Loucy (cell line): ENCODE data around the gene LIME1.

Experiments used
- H2AFZ ChIP-seq: fragments of 200-600 bp; sonication (generic); 2 replicates; pipeline ENCODE4 v1.6.0; 2016; ENCODE audit warnings: antibody characterized with exemption, mild to moderate bottlenecking, low read length, moderate library complexity
- H3F3A ChIP-seq: fragments of 200-600 bp; 2 replicates; pipeline ENCODE4 v1.6.0; 2016; ENCODE audit warnings: antibody characterized with exemption, low read depth, mild to moderate bottlenecking
- H3K27me3 ChIP-seq: fragments of 200-600 bp; sonication (generic); 2 replicates; pipeline ENCODE4 v1.6.1; 2014; ENCODE audit warnings: low read length, mild to moderate bottlenecking; ENCODE audit not compliant: insufficient read depth, poor library complexity, severe bottlenecking
- H3K36me3 ChIP-seq: fragments of 200-600 bp; sonication (generic); 2 replicates; pipeline ENCODE4 v1.6.1; 2016; ENCODE audit warnings: low read length; ENCODE audit not compliant: insufficient read depth
- H3K4me1 ChIP-seq: fragments of 200-600 bp; sonication (generic); 2 replicates; pipeline ENCODE4 v1.5.1; 2014; ENCODE audit warnings: low read length, mild to moderate bottlenecking; ENCODE audit not compliant: insufficient read depth, poor library complexity, severe bottlenecking
- H3K4me2 ChIP-seq: fragments of 200-600 bp; sonication (generic); 2 replicates; pipeline ENCODE4 v1.6.0; 2014; ENCODE audit warnings: antibody characterized with exemption, low read length, low read depth, mild to moderate bottlenecking; ENCODE audit not compliant: poor library complexity, severe bottlenecking
- H3K4me3 ChIP-seq: fragments of 200-600 bp; sonication (generic); 2 replicates; pipeline ENCODE4 v1.5.1; 2014; ENCODE audit warnings: low read length, mild to moderate bottlenecking, mixed read lengths; ENCODE audit not compliant: poor library complexity, severe bottlenecking
- H3K79me2 ChIP-seq: fragments of 200-600 bp; sonication (generic); 2 replicates; pipeline ENCODE4 v1.6.1; 2014; ENCODE audit warnings: low read length; ENCODE audit not compliant: insufficient read depth
- H3K9ac ChIP-seq: fragments of 200-600 bp; sonication (generic); 2 replicates; pipeline ENCODE4 v1.6.0; 2014; ENCODE audit warnings: mild to moderate bottlenecking, low read depth, low read length, moderate library complexity; ENCODE audit not compliant: poor library complexity, severe bottlenecking
- H3K9me2 ChIP-seq: fragments of 200-600 bp; sonication (generic); replicated peaks from 2 replicates; pipeline ENCODE4 v1.6.1; 2016; ENCODE audit warnings: low read depth, low read length, mixed read lengths
- H3K9me3 ChIP-seq: fragments of 200-600 bp; sonication (generic); 2 replicates; pipeline ENCODE4 v1.6.1; 2014; ENCODE audit warnings: mild to moderate bottlenecking, antibody characterized with exemption, low read length, low read depth; ENCODE audit not compliant: insufficient read depth
- H4K20me1 ChIP-seq: fragments of 200-600 bp; sonication (generic); 2 replicates; pipeline ENCODE4 v1.6.0; 2014; ENCODE audit warnings: antibody characterized with exemption, low read length, mild to moderate bottlenecking; ENCODE audit not compliant: insufficient read depth, poor library complexity, severe bottlenecking
- CTCF ChIP-seq: fragments of 200-600 bp; sonication (generic); conservative IDR thresholded peaks from 2 replicates; pipeline ENCODE4 v1.5.1; 2014; ENCODE audit warnings: mild to moderate bottlenecking, antibody characterized with exemption, low read length
- EZH2phosphoT487 ChIP-seq: fragments of 200-600 bp; IDR thresholded peaks from 2 replicates; pipeline ENCODE4 v1.6.1; 2018; ENCODE audit warnings: antibody characterized with exemption, mild to moderate bottlenecking, moderate library complexity, borderline replicate concordance

The LIME1 gene

GRCh38 chr20:63785691-63786131 is 49.2 kb downstream of the LIME1 start:
- H3K9me2 ChIP-seq: no peaks in the 10 kb centered on the region
- H3K4me2 ChIP-seq: no peak overlapping the region
- no peaks in the 10 kb centered on the region for H3K27me3 ChIP-seq
- no peaks in the 10 kb centered on the region for H3K4me1 ChIP-seq
- no peaks in the 10 kb centered on the region for H4K20me1 ChIP-seq
- H3K9me3 ChIP-seq: no peaks in the 10 kb centered on the region
- no peak overlapping the region for H3K9ac ChIP-seq
- H2AFZ ChIP-seq: no peak overlapping the region
- no peaks in the 10 kb centered on the region for H3F3A ChIP-seq
- H3K4me3 ChIP-seq: no peak overlapping the region
- H3K36me3 ChIP-seq: no peaks in the 10 kb centered on the region; the same call in 1 of the 2 replicates
- TF ChIP-seq EZH2phosphoT487 (no peak), CTCF (no peak)
- H3K79me2 ChIP-seq: no peaks in the 10 kb centered on the region

DNA sequence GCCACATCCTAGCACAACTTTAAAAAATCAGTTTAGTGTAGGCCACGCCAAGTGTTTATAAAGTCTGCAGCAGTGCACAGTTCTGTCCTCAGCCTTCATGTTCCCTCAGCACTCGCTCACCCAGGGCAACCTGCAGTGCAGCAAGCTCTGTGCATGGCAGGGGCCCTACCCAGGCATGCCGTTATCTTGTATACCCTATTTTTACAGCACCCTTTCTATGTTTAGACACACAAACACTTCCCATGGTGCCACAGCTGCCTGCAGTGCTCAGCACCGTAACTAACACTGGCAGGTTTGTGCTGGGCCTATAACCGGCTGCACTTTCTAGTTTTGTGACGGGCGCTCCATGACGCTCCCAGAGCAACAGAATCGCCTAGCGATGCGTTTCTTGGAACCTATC is 50.8 kb downstream of the LIME1 start:
- Histone ChIP-seq H3K79me2 (no peaks in the 10 kb centered on the region), H4K20me1 (no peaks in the 10 kb centered on the region), H2AFZ (no peak overlapping the region), H3K9ac (no peak overlapping the region), H3K4me3 (no peak overlapping the region), H3F3A (no peaks in the 10 kb centered on the region), H3K36me3 (no peaks in the 10 kb centered on the region; the same call in 1 of the 2 replicates), H3K4me1 (no peaks in the 10 kb centered on the region), H3K9me3 (no peaks in the 10 kb centered on the region), H3K27me3 (no peaks in the 10 kb centered on the region), H3K4me2 (no peak overlapping the region), H3K9me2 (no peaks in the 10 kb centered on the region)
- TF ChIP-seq CTCF: no peak
- no peak for TF ChIP-seq EZH2phosphoT487

DNA sequence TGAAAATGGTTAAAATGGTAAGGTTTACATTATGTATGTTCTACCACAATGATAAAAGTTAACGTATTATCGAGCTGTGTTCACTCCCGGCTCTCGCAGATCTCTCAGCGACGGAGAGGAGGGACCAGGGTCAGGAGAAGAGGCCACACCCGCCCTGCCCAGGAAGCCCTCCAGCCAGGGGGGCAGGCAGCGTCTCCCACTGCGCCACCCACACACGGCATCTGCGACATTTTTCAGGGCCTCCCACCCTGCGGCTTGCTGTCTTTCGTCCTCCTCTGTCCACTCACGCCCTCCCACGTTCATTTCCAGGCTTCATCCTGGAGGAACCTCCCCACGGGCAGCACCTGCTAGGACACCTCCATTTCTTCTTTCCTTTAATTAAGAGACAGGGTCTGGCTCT is 51.3 kb downstream of the LIME1 start:
- no peak overlapping the region for H3K4me2 ChIP-seq
- H3K9ac ChIP-seq: no peak overlapping the region
- H4K20me1 ChIP-seq: no peaks in the 10 kb centered on the region
- TF ChIP-seq EZH2phosphoT487 (no peak), CTCF (no peak)
- H3K4me1 ChIP-seq: no peaks in the 10 kb centered on the region
- no peaks in the 10 kb centered on the region for H3K9me3 ChIP-seq
- H3K4me3 ChIP-seq: no peak overlapping the region
- no peaks in the 10 kb centered on the region for H3F3A ChIP-seq
- H3K36me3 ChIP-seq: no peaks in the 10 kb centered on the region; the same call in 1 of the 2 replicates
- no peaks in the 10 kb centered on the region for H3K9me2 ChIP-seq
- no peaks in the 10 kb centered on the region for H3K79me2 ChIP-seq
- no peak overlapping the region for H2AFZ ChIP-seq
- H3K27me3 ChIP-seq: no peaks in the 10 kb centered on the region
